GM21786 (cell line): ENCODE measurements around the gene TJAP1.
"Not testable (repeated sequence)": the region's sequence is repeated elsewhere in the genome, so short reads cannot be mapped to it uniquely, and the experiment has no call there.

ENCODE experiments used
- ATAC-seq: cut with Tn5 transposase; IDR thresholded peaks from one replicate; pipeline ENCODE4 v1.9.1; 2021; ENCODE audit not compliant: unreplicated experiment

Gene TJAP1

GRCh38 chr6:43453831-43454230 is 23.5 kb upstream of the TJAP1 start:
- ATAC-seq = no peak

GRCh38 chr6:43454290-43454695 is 23.1 kb upstream of the TJAP1 start:
- no peak for ATAC-seq

- peak; percentile 52 for ATAC-seq
Measured at GRCh38 chr6:43454696-43455530, 22.5 kb upstream of the TJAP1 start.

GRCh38 chr6:43455531-43456428 is 21.6 kb upstream of the TJAP1 start, which contains the start of gene DLK2:
DLK2 (minus strand) TSS chr6:43455548; CDS start chr6:43454825, 723 bp downstream.
- peak; percentile 17 for ATAC-seq

DNA sequence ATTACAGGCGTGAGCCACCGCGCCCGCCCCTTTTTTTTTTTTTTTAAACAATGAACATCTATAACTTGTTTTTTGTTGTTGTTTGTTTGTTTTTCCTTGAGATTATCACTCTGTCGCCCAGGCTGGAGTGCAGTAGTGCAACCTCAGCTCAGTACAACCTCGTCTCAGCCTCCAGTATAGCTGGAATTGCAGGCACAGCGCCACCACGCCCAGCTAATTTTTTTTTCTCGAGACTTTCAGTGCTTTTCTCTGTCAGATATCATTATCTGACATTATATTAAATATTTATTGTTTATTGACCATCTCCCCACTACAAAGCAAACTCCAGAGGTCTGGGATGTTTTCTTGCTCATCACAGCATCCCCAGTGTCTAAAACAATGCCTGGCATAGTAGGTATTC is 19.7 kb upstream of the TJAP1 start:
- ATAC-seq = no peak

DNA sequence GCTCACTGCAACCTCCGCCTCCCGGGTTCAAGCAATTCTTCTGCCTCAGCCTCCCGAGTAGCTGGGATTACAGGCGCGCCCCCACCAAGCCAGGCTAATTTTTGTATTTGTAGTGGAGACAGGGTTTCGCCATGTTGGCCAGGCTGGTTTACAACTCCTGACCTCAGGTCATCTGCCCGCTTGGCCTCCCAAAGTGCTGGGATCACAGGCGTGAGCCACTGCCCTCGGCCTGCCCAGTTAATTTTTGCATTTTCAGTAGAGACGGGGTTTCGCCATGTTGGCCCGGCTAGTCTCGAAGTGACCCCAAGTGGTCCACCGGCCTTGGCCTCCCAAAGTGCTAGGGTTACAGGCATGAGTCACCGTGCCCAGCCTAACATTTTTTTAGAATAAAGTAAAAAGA is 19.2 kb upstream of the TJAP1 start:
- ATAC-seq = not testable (repeated sequence)

DNA sequence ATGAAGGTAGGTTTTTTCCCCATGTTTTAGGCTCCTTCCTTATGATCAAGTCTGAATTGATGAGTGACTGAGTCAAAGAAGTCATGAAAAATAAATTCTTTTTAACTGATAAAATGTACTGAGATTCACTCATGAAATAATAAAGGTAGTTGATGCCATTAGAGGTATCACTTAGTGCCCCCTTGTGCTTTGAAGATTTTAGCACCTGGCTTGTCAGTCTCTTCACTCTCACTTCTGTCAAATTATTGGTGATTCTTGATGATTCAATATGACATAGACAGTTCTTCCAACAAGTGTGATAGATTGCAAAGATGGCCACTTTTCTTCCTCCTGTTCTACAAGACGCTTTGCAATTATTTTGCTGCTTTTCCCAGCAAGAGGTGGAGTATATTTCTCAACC is 17.8 kb upstream of the TJAP1 start:
- no peak for ATAC-seq

- ATAC-seq = no peak
Measured at GRCh38 chr6:43460032-43460431, 17.3 kb upstream of the TJAP1 start.

DNA sequence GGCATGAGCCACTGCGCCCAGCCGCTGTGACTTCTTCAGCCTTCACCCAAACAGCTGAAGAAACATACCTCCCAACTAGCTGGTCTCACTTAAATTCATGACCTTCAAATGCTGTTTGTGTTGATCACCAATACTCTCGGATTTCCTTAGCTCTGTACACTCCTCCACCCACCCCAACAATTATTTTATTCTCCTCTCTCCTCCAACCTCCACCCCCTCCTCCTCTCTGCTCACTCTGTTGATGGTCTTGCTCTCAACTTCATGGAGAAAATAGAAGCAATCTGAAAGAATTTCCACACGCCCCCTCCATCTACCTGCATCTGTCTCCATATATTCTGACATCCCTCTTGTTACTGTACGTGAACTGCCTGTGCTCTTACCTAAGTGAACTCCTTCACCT is 15.4 kb upstream of the TJAP1 start:
- ATAC-seq = no peak

DNA sequence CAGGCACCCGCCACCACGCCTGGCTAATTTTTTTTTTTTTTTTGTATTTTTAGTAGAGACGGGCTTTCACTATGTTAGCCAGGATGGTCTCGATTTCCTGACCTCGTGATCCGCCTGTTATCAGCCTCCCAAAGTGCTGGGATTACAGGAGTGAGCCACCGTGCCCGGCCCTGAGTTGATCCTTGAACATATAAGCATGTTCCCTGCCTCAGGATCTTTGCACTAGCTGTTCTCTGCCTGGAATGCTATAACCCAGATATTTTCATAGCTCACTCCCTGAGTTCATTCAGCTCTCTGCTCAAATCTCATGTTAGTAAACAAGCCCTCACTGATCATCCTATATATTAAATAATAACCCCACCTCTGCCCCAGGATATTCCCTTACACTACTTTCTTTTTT is 13.0 kb upstream of the TJAP1 start:
- ATAC-seq = no peak

- no peak for ATAC-seq
Measured at GRCh38 chr6:43465948-43466347, 11.4 kb upstream of the TJAP1 start.

GRCh38 chr6:43467265-43467664 is 10.1 kb upstream of the TJAP1 start:
- not testable (repeated sequence) for ATAC-seq

DNA sequence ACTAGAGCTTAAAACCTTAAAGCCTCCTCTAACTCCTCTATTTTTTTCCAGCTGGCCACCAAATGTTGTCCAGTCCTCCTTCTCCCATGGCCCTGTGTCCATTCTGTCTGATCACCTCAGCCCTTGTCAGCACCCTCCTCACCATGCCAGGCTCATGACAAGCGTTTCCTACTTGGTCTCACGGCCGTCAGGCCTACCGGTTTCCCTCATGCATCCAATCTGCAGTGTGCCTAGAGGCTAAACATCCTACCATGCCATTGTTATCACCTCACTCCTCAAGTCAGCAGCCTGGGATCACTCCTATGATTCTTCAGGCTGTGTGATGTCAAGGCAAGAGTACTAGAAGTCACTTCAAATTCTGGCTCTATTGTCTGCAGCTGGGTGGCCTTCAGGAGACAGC is 9.6 kb upstream of the TJAP1 start:
- no peak for ATAC-seq

DNA sequence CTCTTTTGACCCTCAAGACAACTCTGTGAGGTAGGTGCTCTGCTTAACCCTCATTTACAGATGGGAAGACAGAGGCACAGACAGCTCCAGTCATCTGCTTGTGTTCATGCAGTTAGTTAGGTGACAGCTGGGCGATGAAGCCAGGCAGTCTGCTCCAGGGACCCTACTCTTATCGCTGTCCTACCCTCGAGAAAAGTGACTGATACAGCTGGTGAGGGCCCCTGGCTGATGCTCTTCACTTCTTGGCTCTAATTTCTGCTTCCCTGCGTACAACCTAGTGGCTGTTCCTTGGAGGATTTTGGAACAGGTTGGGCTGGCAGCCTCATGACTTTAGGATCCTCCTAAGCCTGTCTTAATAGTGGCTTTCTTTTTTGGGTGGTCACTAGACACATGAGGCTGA is 9.1 kb upstream of the TJAP1 start:
- ATAC-seq = no peak

GRCh38 chr6:43468748-43469681 is 8.4 kb upstream of the TJAP1 start:
- ATAC-seq = no peak

DNA sequence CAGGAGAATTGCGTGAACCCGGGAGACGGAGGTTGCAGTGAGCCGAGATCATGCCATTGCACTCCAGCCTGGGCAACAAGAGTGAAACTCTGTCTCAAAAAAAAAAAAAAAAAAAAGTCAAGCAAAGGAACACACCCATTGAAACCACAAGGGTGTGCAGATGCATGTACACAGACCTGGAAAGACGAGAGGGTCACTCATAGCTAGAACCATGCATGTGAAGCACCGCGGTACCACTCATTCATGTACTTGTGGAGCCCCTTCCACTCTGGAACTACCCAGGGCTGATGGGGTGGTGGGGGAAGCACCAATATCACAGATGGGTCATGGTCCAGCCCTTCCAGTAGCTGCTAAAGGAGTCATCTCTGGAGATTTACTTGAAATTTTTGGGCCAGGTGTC is 7.4 kb upstream of the TJAP1 start:
- no peak for ATAC-seq

- no peak for ATAC-seq
Measured at GRCh38 chr6:43471399-43471798, 6.0 kb upstream of the TJAP1 start.

DNA sequence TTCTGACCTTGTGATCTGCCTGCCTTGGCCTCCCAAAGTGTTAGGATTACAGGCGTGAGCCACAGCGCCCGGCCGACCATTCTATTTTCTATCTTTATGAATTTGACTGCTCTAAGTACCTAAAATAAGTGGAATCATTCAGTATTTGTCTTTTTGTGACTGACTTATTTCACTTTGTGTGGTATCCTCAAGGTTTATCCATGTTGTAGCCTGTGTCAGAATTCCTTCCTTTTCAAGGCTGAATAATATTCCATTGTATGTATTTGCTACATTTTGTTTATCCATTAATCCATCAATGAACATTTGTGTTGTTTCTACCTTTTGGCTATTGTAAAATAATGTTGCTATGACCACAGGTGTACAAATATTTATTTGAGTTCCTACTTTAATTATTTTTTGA is 4.9 kb upstream of the TJAP1 start:
- ATAC-seq = no peak

GRCh38 chr6:43475516-43475915 is 1.9 kb upstream of the TJAP1 start:
- no peak for ATAC-seq

DNA sequence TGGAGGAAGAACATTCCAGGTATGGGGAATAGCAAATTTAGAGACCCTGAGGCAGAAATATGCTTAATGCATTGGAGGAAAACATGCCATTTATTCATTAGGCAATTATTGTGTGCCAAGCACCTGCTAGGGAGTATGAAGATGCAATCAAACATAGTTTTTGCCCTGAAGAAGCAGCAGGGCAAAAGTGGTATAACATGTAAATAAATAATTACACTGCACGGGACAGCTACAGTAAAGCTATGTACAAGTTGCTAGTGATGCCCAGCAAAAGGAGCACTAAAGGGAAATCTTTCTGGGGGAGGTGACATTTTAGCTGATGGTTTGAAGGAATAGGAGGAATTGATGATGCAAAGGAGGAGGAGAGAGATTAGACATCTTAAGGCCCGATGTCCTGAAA is 624 bp upstream of the TJAP1 start:
- no peak for ATAC-seq

DNA sequence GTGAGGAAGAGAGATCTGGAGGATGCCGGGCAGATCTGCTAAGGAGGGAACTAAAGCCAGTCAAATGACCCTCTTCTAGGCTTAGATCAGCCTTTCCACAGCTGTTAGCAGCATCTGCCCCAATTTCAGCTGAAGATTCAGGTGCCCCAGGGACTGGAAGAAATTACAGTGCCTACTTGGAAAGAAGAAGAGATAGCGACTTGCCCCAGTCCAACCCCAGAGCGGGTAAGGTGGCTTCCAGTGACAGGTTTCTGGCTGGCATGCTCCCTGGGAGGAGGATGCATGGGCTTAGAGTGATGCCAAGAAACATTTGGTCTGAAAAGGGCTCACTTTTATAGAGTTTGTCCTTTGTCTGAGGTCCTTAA is 620 bp downstream of the TJAP1 start:
- no peak for ATAC-seq
